Right renal pelvis (tissue), 4 donors: ENCODE measurements around the gene SMYD3. TPM values are rescaled to one million over a fixed set of nuclear protein-coding genes. Genes with fewer than 3 reads are reported as not detected.

Experiments used
- DNase-seq, 4 donors: peaks; one replicate each; pipeline ENCODE4 v3.0.0-alpha.2; 2013; ENCODE audit warnings: low read depth in 4 of 4, low spot score in 3 of 4, missing footprints in 1 of 4
- polyA plus RNA-seq, 4 donors: library from polyadenylated mRNA; unstranded; fragments of 120-200 nt; gene quantifications; one replicate each; pipeline ENCODE4 v1.2.1, GENCODE V29; 2013; ENCODE audit not compliant: insufficient read length in 4 of 4

The SMYD3 gene
- 10 to 100 TPM; 25.1 to 36.1 (median 27.5) TPM for polyA plus RNA-seq

DNA sequence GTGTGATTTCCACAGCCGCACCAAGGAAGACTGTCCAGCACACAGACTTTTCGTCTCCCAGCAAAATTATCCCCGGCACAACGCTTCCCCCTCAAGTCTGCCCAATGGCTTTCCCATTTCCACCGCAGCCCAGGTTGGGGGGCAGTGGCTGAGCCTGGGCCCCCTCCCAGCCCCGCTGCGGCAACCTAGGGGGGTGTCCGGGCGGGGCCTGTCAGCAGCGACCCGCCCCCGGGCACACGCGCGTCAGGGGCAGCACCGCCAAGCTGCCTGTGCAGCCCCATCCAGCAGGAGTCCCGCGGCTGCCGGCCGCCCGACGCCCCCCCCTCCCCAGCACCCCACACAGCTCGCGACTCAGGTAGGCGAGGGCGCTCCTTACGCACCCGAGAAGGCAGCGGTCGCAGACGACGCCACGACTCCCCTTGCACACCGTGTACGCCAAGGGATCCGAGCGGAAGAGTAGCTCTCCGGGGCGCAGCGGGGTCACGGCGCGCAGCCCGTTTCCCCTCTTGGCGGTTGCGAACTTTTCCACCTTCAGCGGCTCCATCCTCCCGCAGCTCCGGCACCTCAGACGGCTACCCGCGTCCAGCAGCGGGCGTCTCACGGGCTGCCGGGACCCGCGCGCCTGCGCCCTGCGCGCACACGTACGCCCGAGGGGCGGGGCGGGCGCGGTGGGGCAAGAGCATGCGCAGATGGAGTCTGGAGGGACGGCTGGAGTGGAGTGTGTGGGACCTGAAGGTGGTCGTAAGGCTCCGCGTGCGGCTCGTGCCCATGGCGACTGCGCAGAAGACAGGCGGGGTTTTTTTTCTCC, at the start of gene SMYD3:
TSS of gene SMYD3 (minus strand) at position 606 of the 808 bp plus-strand sequence.
- peak; percentile 70 to 81 (median 72) for DNase-seq

DNA sequence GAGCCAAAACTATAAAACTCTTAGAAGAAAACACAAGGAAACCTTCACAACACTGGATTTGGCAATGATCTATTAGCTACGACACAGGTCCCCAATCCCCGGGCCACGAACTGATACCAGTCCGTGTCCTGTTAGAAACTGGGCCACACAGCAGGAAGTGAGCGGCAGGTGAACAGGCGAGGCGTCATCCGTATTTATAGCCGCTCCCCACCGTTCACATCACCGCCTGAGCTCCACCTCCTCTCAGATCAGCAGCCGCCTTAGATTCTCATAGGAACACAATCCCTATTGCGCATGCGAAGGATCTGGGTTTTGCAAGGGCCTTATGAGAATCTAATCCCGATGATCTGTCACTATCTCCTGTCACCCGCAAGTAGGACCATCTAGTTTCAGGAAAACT, 47.1 kb upstream of the SMYD3 start:
- no peak for DNase-seq

DNA sequence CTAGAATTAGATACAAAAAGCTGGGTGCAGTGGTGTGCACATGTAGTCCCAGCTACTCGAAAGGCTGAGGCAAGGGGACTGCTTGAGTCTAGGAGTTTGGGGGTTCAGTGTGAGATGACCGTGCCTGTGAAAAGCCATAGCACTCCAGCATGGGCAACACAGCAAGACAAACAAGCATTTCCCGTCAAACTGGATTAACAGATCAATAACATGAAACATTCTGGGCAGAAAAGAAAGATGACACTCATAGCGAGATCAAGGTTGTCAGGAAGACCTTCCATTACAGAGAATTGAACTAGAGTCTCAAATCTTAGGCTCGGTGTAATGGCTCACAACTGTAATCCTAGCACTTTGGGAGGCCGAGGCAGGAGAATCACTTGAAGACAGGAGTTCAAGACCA, 45.0 kb upstream of the SMYD3 start:
- DNase-seq = no peak

DNA sequence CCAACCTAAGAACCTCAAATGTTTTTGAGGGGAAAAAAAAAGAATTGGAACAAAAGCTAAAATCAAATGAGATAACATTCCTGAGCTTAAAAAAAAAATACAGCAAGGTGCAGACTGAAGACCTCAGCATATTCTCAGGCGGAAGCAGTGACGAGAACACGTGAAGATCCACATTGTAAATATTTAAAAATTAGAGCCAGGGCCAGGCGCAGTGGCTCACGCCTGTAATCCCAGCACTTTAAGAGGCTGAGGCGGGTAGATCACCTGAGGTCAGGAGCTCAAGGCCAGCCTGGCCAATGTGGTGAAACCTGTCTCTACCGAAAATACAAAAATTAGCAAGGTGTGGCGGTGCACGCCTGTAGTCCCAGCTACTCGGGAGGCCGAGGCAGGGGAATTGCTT, 43.3 kb upstream of the SMYD3 start:
- no peak for DNase-seq

DNA sequence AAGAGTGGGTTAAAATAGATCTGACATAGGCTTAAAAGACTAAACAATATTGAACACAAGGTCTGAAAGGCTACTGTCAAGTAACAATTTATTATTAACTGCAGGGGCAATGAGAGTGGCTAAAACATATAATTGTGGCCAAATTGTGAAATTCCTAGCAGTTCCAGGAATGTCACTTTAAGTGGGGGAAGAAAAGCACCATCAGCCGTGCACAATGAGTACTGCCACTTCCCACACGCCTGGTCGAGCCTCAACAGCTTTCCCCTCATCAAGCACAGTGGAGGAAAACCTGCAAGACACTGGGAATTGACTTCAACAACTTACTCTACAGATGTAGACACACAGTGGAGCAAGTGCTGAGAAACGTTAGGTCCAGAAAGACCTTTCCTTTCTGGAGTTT, 42.6 kb upstream of the SMYD3 start:
- DNase-seq = no peak

DNA sequence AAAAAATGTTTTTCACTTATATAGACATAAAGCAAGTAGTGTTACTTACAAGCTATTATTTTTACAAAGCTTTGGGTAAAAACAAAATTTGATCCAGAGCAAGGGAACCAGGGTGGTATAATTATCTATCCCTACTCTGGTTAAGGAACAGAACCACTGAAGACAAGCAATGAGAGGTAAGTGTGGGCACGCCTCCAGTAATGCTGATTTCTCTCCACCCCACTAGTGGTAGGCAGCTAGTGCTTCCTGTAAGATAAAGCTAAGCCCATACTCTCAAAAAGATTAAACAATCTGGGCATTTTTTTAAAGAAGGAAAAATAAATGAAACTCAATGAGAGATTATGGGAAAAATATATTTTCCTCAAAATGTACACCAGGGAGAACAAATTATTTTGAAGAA, 36.9 kb upstream of the SMYD3 start:
- no peak for DNase-seq

DNA sequence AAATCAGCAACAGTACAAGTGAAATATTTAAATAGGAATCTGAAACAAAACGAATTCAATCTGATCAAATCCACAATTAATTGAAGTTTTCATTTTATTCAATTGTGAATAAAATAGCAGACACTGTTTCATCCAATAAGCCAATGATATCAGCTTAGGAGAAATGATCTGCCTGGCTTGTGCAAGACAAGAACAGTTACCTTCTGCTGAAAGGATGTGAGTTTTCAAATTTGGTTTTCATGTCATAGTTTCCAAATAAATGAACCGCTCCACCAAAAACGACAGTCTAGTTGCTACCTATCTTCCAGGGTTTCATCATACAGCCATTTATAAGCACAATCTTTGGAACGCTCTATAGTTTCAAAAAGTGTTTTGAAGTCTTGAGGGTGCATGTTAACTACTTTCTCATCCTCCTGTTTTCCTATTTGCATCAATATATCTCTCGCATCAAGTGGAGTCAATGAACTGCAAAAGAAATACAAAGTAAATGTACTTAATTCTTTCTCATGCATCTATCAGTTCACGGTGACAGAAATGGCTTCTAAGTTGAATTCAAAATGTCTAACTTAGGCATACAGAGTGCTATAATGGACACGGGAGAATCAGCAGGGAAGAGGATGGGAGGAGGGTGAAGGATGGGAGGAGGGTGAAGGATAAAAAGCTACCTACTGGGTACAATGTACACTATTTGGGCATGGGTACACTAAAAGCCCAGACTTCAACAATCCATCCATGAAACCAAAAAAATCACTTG, 33.8 kb upstream of the SMYD3 start:
- DNase-seq = no peak

DNA sequence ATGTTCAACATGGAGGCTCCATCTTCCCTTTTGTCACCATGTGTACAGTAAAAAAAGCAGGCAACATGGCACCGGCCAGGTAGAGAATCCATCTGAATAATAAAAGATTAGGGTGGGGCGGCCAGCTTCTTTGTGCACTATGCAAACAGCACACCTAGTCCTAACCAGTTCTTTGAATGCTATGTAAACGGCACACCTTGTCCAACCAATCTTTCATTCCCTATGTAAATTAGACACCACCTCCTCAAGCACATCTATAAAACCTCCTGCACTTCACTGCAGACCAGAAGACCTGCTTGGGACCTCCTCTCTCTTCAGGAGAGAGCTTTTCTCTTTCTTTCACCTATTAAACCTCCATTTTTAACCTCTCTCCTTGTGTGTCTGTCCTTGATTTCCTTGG, 30.8 kb upstream of the SMYD3 start:
- DNase-seq = no peak

DNA sequence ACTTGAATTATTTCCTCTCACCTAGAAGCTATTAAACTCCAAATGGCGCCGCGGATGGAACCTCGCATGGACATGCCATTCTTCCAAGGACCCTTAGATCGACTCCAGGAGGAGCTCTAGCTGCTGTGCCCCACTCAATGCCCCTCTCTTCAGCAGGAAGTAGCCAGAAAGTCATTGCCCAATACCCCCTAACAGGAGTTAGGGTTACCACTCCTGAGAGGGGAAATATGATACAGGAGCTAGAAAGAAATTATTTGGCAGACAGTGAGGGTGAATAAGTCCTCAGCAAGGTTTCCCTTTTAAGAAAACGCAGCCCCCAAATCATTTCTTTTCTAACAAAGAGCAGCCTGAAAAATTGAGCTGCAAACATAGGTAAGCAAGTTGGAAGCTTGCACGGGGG, 30.4 kb upstream of the SMYD3 start:
- no peak for DNase-seq

DNA sequence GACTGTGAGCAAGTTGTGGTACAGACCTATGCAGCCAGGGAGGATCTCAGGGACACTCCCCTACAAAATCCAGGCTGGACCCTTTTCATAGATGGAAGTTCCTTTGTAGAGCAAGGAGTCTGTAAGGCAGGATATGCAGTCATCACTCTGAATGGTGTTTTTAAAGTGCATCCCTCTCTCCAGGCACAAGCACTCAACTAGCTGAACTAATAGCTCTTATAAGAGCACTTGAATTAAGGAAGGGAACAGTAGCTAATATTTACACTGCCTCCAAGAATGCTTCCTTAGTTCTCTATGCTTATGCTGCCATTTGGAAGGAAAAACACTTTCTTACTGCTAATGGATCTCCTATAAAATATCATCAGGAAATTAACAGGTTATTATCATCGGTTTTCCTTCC, 27.0 kb upstream of the SMYD3 start:
- no peak for DNase-seq

DNA sequence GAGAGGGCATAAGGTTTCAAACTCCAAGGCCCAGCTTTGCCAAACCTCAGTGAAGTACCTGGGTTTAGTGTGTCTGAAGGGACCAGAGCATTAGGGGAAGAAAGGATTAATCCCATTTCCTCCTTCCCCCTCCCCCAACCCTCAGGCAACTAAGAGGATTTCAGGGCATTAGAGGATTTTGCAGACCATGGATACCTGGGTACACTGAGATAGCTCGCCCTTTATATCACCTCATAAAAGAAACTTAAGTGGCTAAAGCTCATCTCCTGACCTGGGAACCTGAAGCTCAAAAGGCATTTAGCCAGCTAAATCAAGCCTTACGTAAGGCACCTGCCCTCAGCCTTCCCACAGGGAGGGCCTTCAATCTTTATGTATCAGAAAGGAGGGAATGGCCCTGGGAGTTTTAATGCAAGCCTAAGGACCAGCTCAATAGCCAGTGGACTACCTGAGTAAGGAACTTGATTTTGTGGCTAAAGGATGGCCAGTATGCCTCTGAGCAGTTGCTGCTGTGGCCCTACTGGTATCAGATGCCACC, 26.4 kb upstream of the SMYD3 start:
- no peak for DNase-seq

DNA sequence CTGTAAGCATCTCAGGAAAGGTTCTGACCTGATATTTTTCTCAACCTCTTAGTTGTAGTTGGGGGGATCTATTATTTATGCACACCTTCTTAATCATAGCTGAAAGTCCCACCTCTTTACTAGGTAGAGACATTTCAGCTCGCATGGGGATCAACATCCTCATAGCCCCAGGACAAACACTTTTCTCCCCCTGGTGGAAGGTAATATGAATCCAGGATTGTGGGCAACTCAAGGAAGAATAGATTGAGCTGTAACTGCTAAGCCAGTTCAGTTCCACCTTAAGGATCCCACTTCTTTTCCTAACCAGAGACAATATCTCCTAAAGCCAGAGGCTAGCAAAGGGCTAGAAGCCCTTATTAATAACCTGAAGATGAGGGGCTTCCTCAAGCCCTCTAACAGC, 25.4 kb upstream of the SMYD3 start:
- no peak for DNase-seq

DNA sequence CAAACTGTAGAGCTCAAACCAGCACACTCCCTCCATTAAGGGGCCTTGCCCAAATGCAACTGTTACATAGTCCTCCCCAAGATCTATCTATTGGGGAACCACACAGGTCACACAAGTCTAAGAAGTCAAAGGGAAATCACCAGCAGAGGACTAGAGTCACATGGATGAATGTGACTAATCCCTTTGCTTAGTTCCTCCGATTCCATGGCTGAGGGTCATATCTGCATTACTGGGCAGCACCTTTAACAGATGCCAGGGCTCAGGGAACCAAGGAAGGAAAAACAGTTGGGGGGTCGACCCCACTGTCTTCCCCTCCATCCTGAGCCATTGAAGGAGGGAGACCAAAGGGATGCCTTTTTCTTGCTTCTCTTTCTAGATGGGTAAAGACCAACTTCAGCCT, 23.4 kb upstream of the SMYD3 start:
- no peak for DNase-seq

DNA sequence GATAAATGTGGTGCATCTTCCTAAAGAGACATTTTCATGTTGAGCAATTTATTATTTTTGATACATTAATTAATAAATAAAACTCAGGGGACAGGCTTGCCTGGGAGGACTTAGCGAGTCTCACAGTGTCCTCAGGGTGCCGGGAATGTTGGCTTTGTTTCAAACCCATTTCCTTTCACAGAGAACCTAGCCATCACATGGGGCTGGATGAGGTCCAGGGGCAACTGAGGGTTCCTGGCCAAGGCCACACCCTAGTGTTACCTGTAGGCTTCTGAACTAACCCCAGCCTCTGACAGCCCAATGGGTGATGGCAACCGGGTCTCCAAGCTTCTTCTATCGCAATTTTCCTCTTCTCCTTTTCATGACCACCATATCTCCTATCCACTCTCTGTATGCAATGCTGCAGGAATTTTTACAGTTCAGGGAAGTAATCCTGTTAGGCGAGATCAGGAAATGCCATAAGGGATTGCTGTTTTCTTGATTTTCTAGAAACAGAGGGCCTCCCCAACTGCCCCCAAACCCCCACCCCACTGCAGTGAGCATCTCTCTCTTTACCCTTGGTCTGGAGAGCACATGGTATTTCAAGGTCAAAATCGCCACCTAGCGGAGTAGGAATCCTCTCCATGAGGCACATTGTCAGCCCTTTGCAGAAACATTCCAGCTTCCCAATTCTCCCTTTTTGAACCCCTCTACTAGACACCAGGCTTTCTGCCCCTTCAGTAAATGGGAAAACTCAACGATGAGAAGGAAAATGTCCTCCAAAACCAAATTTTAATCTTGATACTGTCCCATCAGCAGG, 22.1 kb upstream of the SMYD3 start:
- no peak for DNase-seq

DNA sequence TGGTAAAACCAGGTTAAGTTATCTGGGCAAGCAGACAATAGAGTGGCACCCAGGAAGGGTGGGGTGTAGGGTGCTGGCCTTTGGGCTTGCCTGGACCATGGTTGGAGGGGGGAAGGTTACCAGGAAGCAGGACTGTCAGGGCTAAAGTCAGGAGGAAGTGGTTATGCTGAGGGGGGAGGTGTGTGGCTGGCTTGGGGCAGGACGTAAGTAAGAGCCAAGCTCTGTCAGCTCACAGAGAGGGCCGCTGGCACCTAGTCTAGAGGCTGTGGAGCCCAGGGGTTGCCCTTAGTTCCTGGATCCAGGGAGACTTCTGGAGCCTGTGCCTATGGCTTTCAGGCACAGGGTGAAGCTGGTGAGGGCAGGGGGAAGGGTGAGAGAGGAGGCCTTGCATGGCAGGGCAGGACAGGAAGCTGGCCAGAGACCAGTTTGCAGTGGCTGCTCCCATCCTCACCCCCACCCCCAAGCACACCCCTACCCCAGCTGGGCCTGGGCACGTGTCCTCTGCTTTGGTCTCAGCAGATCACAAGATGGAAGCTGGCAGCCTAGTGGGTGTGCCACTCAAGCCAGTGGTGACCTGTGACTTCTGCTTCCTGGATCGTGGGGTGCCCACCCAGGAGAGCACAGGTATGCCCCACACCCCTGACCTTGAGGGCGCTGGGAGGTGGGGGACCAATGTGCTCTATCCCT, 20.5 kb upstream of the SMYD3 start:
- no peak for DNase-seq

DNA sequence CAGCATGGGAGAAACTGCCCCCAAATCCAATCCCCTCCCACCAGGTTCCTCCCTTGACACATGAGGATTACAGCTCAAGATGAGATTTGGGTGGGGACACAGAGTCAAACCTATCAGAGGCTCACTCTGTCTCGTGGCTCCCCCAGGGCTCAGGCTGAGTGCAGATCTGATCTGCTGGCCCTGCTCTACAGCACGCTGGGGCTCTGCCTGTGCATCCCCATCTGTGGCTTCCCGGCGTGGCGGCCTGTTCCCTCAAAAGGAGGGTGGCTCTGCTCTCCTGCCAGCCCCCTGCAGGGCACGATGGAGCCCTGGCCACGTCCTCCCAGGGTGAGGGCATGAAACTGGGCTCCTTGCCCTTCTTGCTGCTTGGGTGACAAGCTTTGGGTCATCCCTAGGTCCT, 19.8 kb upstream of the SMYD3 start:
- no peak for DNase-seq

DNA sequence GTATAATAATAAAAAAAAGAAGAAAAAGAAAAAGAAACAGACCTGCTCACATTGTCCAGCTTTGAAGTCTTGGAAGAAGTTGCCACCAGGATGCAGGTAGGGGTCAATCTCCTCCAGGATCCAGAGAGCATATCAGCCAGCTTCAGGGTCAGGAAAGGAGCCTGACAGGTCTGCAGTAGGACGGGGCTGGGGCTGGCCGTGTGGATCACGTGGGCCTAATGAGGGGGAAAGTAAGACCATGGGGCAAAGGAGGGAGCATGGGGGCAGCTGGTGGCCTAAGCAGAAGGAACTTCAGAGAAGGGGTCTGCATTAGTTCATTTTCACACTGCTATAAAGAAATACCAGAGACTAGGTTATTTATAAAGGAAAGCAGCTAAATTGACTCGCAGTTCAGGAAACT, 19.3 kb upstream of the SMYD3 start:
- no peak for DNase-seq

DNA sequence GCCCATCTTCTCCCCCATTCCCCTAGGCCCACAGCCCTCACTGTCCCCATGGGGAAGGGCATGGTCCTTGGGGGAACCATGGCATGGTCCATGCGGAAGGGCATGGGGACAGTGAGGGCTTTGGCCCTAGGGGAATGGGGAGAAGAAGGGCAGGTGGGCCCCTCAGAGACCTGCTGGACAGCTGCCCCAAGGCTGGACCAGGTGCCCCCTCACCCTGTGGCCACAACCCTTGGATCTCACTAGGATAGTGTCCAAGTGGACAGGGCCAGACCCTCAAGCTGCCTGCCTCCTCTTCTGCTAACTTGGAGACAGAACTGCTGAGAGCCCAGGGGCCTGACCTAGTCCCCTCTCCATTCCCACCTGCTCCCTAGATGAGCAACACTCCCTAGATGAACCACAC, 12.4 kb upstream of the SMYD3 start:
- no peak for DNase-seq

DNA sequence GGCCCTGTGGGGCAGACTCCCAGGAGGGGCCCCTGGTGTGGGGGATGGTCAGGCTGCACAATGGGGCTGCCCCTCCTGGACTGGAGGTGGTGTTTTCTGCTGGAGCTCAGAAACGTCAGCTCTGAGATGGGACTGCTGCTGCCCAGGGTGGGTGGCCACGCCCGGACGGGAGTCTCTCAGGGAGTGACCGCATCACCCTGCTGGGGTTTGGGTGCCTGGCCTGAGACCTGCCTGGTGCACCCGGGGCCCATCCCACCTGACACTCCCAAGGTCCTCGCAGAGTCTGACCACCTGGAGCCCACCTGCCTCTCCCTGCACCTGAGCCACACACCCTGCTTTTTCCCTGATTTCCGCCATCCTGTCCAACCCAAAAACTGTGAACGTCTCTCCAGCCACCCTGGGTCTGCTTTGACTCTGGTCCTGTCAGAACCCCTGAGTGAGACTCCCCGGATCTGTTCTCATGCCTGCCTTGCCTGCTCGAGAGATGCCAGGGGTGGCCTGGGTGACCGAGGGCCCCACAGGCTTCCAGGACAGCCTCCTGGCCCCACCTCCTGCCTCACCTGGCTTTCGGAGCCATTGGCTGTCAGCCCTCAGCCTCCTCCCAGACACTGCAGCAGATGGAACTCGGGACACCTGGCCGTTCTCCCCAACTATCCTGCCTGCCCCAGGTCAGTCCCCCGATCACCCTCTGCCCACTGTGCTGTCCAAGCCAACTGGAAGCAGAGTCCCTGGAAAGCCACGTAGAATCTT, 11.6 kb upstream of the SMYD3 start:
- DNase-seq = no peak

DNA sequence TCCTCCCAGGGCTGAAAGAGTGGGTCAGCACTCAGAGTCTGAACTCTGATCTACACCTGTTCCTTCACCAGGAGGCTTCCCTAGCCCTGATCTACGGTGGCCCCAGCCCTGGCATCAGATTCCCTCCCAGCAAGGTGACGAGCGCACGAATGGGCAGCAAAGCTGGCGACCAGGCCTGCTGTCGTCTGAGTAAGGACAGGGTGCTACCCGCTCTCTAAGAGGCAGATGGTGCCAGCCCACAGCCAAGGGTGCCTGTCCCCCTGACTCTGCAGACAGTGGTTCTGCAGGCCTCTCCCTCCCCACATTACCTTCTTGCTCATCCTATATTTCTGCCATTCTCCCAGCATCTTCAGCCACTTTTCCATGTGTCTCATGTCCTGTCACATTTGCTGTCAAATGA, 10.3 kb upstream of the SMYD3 start:
- no peak for DNase-seq
